Fibroblast of peridontal ligament (primary cell): Measurements from ENCODE around the gene LCT.

ENCODE experiments used
- DNase-seq: peaks from one replicate; pipeline ENCODE4 v3.0.0-alpha.2; 2010; ENCODE audit errors: extremely low read depth

Gene LCT

DNA sequence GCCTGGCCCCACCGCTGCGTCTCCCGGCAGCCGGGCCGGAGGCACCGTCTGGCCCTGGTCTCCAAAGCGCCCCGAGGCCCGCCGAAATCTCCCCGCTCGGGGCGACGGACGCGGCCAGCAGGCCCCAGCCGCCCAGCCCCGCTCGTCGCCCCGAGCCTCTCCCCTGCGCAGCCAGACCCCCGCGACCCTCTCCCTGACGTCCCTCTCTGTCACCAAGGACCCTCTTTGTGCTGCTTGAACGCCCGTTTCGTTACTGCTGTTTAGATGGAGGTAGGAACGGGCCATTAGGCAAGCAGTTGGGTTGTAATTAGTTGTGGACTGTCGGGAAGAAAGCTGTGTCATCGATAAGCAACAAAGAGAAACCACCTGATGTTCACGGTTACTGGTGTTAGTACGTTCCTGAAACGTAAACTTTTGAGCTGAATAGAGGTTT lies 94.6 kb downstream of the LCT start:
- peak; percentile 70 for DNase-seq

DNA sequence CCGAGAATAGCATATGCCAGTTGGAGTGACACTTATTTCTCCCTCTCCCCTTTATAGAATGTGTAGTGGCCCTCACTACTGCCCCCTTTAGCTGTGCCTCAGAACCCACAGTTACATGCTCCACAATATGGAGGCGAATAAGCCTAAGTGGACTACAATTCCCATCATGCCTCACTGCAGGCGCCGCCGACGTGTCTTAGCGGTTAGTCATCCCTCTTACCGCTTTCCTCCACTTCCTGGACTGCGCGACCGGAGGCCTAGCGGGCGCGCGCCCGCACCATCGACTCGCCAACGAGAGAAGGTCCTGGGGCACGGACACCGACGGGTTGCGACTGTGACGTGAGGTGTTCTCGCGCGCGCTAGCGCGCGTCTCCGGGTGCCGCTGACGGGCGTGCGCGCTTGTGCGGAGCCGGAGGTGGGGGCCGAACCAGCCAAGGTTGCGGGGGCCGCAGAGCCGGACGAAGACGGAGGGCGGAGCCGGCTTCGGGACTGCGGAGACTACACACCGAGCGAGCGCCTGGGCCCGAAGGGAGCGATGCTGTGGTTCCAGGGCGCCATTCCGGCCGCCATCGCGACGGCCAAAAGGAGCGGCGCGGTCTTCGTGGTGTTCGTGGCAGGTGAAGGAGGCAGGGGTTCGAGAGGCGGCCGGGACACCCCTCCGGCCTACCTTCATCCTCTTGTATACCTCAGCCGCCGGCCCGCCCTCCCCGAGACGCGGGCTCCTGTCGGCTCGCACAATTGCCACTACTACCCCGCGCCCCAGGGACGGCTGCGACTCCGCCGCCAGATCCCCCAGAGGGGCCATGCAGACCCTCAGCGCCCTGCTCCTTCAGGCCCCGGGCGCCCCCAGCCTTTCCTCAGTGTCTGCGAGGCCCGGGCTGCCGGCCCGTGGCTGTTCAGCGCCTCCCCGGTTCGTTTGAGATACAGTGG lies 95.3 kb downstream of the LCT start, which contains the start of gene UBXN4:
UBXN4 (plus strand) TSS at position 461 of the 930 bp plus-strand sequence; CDS start at position 536, 75 bp downstream.
- DNase-seq, result peak; percentile 98

DNA sequence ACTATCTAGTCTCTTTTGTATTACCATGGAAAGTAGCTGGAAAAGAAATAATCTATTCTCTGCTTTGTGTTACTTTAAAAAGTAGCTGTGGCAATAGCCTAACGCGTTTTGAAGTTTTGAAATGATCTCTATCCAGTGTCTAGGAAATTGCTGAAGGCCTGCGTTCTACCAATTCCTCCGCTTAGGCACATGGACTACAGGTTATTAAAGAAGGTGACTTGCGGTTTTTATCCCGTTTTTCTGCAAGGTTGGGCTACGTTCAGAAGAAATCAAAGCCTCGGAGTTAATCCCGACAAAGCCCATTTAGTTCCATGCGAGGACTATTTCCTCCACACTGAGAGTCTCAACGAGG lies 96.0 kb downstream of the LCT start:
- no peak for DNase-seq

DNA sequence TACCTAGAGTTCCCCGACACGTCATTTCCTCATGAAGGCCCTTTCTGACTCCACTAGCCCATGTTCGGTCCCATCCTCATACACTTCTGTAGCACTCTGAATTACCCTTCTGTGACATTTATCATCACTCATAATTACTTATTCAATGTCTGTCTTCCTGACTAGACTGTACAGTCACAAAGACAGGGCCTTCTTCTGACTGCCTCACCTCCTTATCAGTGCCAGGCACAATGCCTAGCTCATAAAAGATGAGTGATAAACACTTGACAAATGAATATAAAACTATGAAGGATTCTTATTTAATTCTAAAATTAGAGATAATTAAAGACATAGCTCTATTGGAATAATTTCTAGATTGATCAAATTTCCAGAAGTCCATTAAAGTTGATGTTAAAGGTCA lies 96.8 kb downstream of the LCT start:
- DNase-seq, result no peak
